HCT116 (cell line): ENCODE data around the gene BICRA.

Experiments used
- EGR1 ChIP-seq: IDR thresholded peaks from 2 replicates; pipeline ENCODE4 v1.6.1; 2012; ENCODE audit warnings: low read depth
- POLR2A ChIP-seq: IDR thresholded peaks from 2 replicates; pipeline ENCODE4 v1.7.0; 2011; ENCODE audit warnings: borderline replicate concordance; ENCODE audit not compliant: insufficient read depth, insufficient read length; ENCODE audit errors: extremely low read depth
- SIN3A ChIP-seq: IDR thresholded peaks from 2 replicates; pipeline ENCODE4 v1.6.1; 2012; ENCODE audit warnings: low read depth
- SP1 ChIP-seq: IDR thresholded peaks from 2 replicates; pipeline ENCODE4 v1.6.1; 2012; ENCODE audit warnings: low read depth
- ZFX ChIP-seq: fragments of 450-650 bp; IDR thresholded peaks from 2 replicates; pipeline ENCODE4 v1.6.1; 2017
- TF ChIP-seq, protein P1 (sequence below), 3 experiments: fragments of 200-600 bp in 1 of 3; sonication (generic) in 1 of 3; IDR thresholded peaks in 2 of 3; conservative IDR thresholded peaks in 1 of 3; 2 replicates each; pipeline ENCODE4 v1.5.1; 2012 to 2017; ENCODE audit warnings: low read depth in 2 of 3, low read length in 2 of 3, antibody characterized with exemption in 1 of 3, borderline replicate concordance in 1 of 3, control low read depth in 1 of 3, mild to moderate bottlenecking in 1 of 3, mixed read lengths in 1 of 3, mixed run types in 1 of 3, moderate library complexity in 1 of 3; ENCODE audit not compliant: insufficient read depth in 1 of 3
- TF ChIP-seq, protein P2 (sequence below): IDR thresholded peaks from 2 replicates; pipeline ENCODE4 v1.6.1; 2012
- TF ChIP-seq, protein P3 (sequence below): IDR thresholded peaks from 2 replicates; pipeline ENCODE4 v1.6.1; 2012; ENCODE audit warnings: low read depth

DNA sequence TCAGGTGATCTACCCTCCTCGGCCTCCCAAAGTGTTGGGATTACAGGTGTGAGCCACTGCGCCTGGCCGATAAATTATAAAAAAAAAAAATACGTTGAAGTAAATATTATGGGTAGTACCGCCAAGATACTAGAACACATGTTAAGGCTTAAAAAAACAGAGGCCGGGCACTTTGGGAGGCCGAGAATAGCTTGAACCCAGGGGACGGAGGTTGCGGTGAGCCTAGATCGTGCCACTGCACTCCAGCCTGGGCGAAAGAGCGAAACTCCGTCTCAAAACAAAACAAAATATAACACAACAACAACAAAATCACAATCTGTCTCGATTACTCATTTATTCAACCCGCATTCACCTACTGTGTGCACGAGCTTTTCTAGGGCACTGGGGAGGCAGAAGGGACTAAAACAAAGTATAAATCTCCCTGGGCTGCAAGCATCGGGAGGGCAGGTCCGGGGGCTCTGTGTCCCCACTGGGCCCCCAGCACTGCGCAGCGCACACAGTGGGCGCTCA lies 1.3 kb upstream of the BICRA start:
- TF ChIP-seq SIN3A = no peak
- TF ChIP-seq POLR2A = no peak
- TF ChIP-seq, protein P1, sequence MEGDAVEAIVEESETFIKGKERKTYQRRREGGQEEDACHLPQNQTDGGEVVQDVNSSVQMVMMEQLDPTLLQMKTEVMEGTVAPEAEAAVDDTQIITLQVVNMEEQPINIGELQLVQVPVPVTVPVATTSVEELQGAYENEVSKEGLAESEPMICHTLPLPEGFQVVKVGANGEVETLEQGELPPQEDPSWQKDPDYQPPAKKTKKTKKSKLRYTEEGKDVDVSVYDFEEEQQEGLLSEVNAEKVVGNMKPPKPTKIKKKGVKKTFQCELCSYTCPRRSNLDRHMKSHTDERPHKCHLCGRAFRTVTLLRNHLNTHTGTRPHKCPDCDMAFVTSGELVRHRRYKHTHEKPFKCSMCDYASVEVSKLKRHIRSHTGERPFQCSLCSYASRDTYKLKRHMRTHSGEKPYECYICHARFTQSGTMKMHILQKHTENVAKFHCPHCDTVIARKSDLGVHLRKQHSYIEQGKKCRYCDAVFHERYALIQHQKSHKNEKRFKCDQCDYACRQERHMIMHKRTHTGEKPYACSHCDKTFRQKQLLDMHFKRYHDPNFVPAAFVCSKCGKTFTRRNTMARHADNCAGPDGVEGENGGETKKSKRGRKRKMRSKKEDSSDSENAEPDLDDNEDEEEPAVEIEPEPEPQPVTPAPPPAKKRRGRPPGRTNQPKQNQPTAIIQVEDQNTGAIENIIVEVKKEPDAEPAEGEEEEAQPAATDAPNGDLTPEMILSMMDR (IDR thresholded peaks at IDR 0.05 in 2 of 3, conservative IDR thresholded peaks at IDR 0.05 in 1 of 3; ENCODE audit: borderline replicate concordance in 1 of 3, insufficient read depth in 1 of 3, low read depth in 2 of 3, low read length in 2 of 3) = no peak
- no peak for TF ChIP-seq SP1
- no peak for TF ChIP-seq EGR1
- TF ChIP-seq, protein P2, sequence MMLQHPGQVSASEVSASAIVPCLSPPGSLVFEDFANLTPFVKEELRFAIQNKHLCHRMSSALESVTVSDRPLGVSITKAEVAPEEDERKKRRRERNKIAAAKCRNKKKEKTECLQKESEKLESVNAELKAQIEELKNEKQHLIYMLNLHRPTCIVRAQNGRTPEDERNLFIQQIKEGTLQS = no peak
- no peak for TF ChIP-seq ZFX
- TF ChIP-seq, protein P3, sequence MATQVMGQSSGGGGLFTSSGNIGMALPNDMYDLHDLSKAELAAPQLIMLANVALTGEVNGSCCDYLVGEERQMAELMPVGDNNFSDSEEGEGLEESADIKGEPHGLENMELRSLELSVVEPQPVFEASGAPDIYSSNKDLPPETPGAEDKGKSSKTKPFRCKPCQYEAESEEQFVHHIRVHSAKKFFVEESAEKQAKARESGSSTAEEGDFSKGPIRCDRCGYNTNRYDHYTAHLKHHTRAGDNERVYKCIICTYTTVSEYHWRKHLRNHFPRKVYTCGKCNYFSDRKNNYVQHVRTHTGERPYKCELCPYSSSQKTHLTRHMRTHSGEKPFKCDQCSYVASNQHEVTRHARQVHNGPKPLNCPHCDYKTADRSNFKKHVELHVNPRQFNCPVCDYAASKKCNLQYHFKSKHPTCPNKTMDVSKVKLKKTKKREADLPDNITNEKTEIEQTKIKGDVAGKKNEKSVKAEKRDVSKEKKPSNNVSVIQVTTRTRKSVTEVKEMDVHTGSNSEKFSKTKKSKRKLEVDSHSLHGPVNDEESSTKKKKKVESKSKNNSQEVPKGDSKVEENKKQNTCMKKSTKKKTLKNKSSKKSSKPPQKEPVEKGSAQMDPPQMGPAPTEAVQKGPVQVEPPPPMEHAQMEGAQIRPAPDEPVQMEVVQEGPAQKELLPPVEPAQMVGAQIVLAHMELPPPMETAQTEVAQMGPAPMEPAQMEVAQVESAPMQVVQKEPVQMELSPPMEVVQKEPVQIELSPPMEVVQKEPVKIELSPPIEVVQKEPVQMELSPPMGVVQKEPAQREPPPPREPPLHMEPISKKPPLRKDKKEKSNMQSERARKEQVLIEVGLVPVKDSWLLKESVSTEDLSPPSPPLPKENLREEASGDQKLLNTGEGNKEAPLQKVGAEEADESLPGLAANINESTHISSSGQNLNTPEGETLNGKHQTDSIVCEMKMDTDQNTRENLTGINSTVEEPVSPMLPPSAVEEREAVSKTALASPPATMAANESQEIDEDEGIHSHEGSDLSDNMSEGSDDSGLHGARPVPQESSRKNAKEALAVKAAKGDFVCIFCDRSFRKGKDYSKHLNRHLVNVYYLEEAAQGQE = no peak
